GM20000 (cell line): ENCODE results near the gene DPP4.

Source experiments
- DNase-seq: peaks from one replicate; pipeline ENCODE4 v3.0.0; 2012; ENCODE audit warnings: low spot score
- CTCF ChIP-seq: IDR thresholded peaks from 2 replicates; pipeline ENCODE4 v1.5.1; 2012; ENCODE audit warnings: mild to moderate bottlenecking, control low read depth; ENCODE audit errors: extremely low read depth, missing control alignments

DPP4 gene

GRCh38 chr2:161976917-161977316 lies 97.1 kb downstream of the DPP4 start:
- TF ChIP-seq CTCF, result no peak
- DNase-seq, result no peak

- DNase-seq, result no peak
- TF ChIP-seq CTCF, result no peak
Observed at GRCh38 chr2:161976295-161976694, 97.7 kb downstream of the DPP4 start.

- no peak for TF ChIP-seq CTCF
- no peak for DNase-seq
Observed at GRCh38 chr2:161975813-161976160, 98.2 kb downstream of the DPP4 start.

DNA sequence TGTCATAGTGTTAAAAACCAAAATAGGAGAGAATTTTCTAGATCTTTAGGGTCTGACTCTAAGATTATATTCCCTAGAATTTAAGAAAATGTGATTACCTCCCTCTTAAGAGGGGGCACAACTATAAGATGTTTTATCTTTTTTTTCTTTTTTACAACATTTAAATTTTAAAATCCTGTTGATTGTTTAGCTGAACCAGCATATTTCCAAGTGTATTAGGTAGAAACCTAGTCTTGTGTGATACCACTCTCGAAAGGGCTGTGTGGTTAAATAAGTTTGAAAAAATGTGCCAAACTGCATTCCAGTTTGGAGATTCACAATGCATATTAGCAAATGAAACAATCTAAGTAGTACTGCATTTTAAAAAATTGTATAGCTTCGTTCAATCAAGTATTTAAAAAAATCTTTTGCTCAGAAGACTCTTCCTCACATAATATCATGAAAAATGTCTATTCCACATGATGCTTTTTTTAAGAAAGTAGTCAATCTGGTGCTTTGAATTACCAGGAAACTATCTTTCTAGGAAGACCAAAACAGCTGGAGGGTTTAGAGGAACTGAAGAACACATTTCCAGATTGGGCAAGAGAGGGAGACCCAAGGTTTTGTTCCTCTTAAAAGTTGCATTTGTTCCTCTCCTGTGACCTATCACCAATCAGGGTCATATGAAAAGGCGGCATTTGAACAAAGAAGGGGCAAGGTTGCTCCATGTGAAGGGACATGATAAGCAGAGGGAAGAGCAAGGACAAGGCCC lies 98.8 kb downstream of the DPP4 start:
- no peak for TF ChIP-seq CTCF
- DNase-seq, result no peak

DNA sequence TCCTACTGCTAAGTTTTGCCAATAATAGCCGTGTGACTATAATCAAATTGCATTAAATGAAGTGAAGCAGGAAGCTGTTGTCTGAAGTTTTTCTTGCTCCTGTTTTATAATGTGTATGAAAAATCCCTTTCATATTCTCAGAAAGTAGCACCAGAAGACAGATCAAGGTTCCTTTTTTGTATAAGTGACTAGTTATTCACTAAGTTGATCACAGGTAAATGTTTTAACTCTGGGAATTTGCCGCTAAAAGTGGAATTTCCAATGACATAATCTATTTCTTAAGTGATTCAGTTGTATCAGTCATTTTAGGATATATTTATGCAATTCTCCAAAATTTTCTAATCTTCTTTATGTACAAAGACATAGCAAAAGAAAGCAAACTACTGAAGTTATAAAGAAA lies 99.6 kb downstream of the DPP4 start:
- TF ChIP-seq CTCF, result no peak
- no peak for DNase-seq

GRCh38 chr2:161972866-161973265 lies 101.1 kb downstream of the DPP4 start:
- TF ChIP-seq CTCF, result no peak
- DNase-seq, result no peak

GRCh38 chr2:161972232-161972631 lies 101.8 kb downstream of the DPP4 start:
- no peak for TF ChIP-seq CTCF
- no peak for DNase-seq
